ENCODE results near the gene ONECUT1. TPM values are rescaled to one million over a fixed set of nuclear protein-coding genes. Genes with fewer than 3 reads are reported as not detected.
A peak's percentile ranks its signal among the peaks of the same experiment; 100 is the strongest.

The ONECUT1 gene
- total RNA-seq, 4 donors from 2014 or later, result not detected

DNA sequence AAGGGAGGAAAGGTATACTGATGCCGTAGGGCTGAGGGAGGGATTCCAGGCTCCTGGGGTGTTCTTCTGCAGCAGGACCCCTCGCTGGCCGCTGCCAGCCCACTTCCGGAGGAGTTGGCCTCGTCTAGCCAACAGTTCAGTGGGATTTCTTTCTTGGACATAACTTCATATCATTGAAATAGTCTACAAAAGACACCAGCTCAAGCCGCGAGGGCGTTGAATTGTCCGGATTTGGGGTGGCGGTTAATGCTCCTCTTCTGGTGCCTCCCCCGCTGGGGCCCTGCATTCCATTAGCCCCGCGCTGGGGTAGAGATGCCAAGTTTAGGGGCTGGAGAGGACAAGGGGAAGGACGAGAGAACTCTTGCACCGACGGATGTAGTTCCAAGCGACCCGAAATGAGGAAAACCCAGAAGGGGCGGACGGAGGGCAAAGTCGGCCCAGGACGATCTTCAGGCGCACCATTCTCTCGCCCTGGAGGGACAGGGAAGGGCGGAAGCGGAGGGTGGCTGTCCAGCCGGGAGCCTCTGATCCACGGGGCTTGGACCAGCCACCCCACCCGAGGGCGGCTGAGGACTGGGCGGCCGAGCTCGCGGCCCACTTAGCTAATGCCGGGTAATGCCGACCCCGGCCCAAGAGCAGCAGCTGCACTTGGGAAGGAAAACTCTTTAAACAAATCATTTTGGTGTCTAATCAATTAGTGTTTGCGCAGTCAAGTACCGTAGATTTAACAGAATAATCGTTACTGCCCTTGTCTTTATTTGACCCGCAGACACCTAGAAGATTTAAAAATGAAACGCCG lies 4.7 kb upstream of the ONECUT1 start:
- no peak for TF ChIP-seq POLR2A (IDR thresholded peaks at IDR 0.05; ENCODE audit: low read depth)
- Histone ChIP-seq H3K36me3 (no peaks in the 10 kb centered on the region), H3K27me3 (peaks cover 10 to 100% (median 56%) of the 10 kb centered on the region in 4 donors), H3K27ac (replicated peaks in 1 of 4) (no peak overlapping the region), H3K4me3 (no peak overlapping the region), H3K4me1 (peaks cover 16 to 38% (median 35%) of the 10 kb centered on the region in 4 donors), H3K9me3 (no peaks in the 10 kb centered on the region)
- intact Hi-C loops (cut with DNase I), result no loop called here
- WGBS, result 4% methylated on average over 19 of the region's 43 CpGs
- DNase-seq (ENCODE audit: extremely low spot score), result no peak

DNA sequence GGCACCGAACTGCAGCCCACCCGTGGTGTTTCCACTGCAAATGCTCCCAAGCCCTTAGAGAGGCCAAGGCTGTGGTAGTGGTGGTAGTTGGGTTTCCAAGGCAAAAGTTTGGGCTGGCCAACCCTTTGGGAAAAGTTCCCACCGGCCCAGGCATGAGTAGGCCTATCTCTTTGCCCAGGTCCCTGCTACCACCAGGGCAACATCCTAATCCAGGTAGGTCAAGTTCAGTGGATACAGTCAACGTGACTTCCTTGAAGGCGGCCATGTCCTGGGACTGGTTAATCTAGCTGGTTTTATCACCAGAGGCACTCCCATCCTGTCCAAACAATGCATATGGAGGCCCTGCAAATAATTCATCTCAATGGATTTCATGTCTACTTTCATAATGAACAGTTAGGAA lies 1.6 kb upstream of the ONECUT1 start:
- 49% methylated on average over 4 of the region's 5 CpGs for WGBS
- H3K27ac ChIP-seq (replicated peaks in 1 of 4), result no peak overlapping the region
- H3K4me1 ChIP-seq, result peaks cover 34 to 49% (median 47%) of the 10 kb centered on the region in 4 donors
- TF ChIP-seq EP300 (IDR thresholded peaks at IDR 0.05) (no peak), POLR2A (IDR thresholded peaks at IDR 0.05; ENCODE audit: low read depth) (no peak), POLR2AphosphoS5 (IDR thresholded peaks at IDR 0.05) (no peak)
- TF ChIP-seq, protein P1, sequence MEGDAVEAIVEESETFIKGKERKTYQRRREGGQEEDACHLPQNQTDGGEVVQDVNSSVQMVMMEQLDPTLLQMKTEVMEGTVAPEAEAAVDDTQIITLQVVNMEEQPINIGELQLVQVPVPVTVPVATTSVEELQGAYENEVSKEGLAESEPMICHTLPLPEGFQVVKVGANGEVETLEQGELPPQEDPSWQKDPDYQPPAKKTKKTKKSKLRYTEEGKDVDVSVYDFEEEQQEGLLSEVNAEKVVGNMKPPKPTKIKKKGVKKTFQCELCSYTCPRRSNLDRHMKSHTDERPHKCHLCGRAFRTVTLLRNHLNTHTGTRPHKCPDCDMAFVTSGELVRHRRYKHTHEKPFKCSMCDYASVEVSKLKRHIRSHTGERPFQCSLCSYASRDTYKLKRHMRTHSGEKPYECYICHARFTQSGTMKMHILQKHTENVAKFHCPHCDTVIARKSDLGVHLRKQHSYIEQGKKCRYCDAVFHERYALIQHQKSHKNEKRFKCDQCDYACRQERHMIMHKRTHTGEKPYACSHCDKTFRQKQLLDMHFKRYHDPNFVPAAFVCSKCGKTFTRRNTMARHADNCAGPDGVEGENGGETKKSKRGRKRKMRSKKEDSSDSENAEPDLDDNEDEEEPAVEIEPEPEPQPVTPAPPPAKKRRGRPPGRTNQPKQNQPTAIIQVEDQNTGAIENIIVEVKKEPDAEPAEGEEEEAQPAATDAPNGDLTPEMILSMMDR (IDR thresholded peaks at IDR 0.05), result no peak
- no peak for DNase-seq (ENCODE audit: extremely low spot score)
- peaks cover 11 to 100% (median 56%) of the 10 kb centered on the region in 4 donors for H3K27me3 ChIP-seq
- intact Hi-C loops (cut with DNase I), result no loop called here
- H3K36me3 ChIP-seq, result no peaks in the 10 kb centered on the region
- no peak overlapping the region for H3K4me3 ChIP-seq
- H3K9me3 ChIP-seq, result no peaks in the 10 kb centered on the region

DNA sequence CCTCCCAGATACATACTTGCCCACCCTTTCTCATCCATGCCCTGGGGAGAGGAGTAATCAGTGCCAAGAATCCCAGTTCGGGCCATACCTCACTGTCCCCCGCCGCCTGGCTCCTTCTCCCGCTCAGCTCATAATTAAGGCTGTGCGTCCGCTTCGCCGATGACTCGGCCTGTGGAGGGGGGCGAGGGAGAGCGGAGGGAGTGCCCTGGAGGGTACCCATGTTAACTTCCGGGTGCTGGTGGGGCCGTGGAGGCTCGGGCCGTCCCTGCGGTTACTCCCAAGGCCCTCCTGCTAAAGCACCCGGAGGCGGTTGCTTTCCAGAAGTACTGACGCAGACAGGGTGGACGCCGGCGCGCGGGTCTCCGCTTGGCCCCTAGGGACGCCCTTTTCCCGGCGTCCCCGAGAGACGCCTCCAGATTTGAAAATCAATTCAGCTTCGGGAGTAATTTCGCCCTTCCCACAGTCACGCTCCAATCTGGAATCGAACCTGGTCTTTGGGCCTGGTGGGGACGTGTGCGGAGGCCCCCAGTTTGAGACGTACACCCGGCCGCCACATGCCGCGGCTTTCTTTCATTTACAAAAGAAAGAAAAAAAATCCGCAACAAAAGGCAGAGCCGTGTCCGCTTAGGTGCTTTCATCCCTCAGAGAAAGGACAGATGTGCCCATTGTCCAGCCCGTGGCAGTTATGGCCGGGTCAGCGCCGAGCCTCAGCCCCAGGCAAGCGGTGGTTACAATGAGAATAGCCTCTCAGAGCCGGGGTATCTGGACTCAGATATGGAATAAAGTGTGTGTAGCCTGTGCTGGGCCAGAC lies 1.0 kb upstream of the ONECUT1 start:
- H3K4me3 ChIP-seq, result peak overlapping the region; percentile 51 to 57 (median 54)

DNA sequence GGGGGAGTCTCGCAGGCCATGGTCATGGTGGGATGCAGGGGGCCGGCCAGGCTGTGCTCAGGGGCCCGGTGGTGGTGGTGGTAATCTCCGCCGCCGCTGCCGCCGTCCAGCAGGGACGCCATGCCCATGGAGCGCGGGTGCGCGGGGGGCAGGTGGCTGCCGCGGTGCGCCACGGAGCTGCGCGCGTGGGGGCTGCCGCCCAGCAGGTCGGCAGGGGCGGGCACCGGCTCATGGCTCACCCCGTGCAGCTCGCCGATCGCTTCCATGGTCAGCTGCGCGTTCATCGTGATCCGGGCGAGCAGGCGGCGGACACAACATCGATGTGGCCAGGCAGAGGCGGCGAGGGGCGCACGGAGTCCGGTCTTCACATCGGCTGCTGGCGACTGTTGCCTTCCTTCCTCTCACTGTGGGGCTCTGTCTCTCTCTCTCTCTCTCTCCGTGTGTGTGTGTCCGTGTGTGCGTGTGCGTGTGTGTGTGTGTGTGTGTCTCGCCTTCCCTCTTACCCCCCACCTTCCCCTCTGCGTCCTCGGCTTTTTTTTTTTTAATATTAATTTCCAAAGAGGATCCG lies 451 bp downstream of the ONECUT1 start:
- Histone ChIP-seq H3K27me3 (peaks cover 8 to 100% (median 58%) of the 10 kb centered on the region in 4 donors), H3K36me3 (no peaks in the 10 kb centered on the region), H3K4me3 (peak overlapping the region; percentile 51 to 57 (median 54)), H3K9me3 (no peaks in the 10 kb centered on the region), H3K27ac (replicated peaks in 1 of 4) (no peak overlapping the region), H3K4me1 (peaks cover 46 to 68% (median 62%) of the 10 kb centered on the region in 4 donors)
- DNase-seq (ENCODE audit: extremely low spot score), result no peak
- intact Hi-C loops (cut with DNase I), result loop anchor here (10.0 kb wide), 1 partner anchor 405 kb away; no protein-coding TSS in a partner anchor
- TF ChIP-seq POLR2A (IDR thresholded peaks at IDR 0.05; ENCODE audit: low read depth) (no peak), EP300 (IDR thresholded peaks at IDR 0.05) (no peak), POLR2AphosphoS5 (IDR thresholded peaks at IDR 0.05) (no peak)
- TF ChIP-seq, protein P1 (IDR thresholded peaks at IDR 0.05), result no peak
- WGBS, result 3% methylated on average over 35 of the region's 51 CpGs

More for the DNA sequence above, 1.0 kb upstream of the ONECUT1 start:
- no peak for DNase-seq (ENCODE audit: extremely low spot score)
- H3K9me3 ChIP-seq, result no peaks in the 10 kb centered on the region
- 20% methylated on average over 30 of the region's 50 CpGs for WGBS
- H3K27me3 ChIP-seq, result peaks cover 12 to 100% (median 58%) of the 10 kb centered on the region in 4 donors
- intact Hi-C loops (cut with DNase I), result no loop called here
- TF ChIP-seq, protein P1 (IDR thresholded peaks at IDR 0.05), result no peak
- peaks cover 34 to 54% (median 51%) of the 10 kb centered on the region in 4 donors for H3K4me1 ChIP-seq
- H3K36me3 ChIP-seq, result no peaks in the 10 kb centered on the region
- no peak overlapping the region for H3K27ac ChIP-seq (replicated peaks in 1 of 4)

Data from esophagus muscularis mucosa (tissue), 4 donors.